T-helper 1 cell (primary cell): ENCODE results near the gene TMC3.
A peak's percentile ranks its signal among the peaks of the same experiment; 100 is the strongest.
"Not testable (repeated sequence)": the region's sequence is repeated elsewhere in the genome, so short reads cannot be mapped to it uniquely, and the experiment has no call there.

Experiments used
- DNase-seq, 5 donors: peaks; one replicate each; pipeline ENCODE4 v3.0.0-alpha.2; 2012 to 2020

Gene TMC3

GRCh38 chr15:81343371-81343770 is 30.6 kb downstream of the TMC3 start:
- no peak for DNase-seq

DNA sequence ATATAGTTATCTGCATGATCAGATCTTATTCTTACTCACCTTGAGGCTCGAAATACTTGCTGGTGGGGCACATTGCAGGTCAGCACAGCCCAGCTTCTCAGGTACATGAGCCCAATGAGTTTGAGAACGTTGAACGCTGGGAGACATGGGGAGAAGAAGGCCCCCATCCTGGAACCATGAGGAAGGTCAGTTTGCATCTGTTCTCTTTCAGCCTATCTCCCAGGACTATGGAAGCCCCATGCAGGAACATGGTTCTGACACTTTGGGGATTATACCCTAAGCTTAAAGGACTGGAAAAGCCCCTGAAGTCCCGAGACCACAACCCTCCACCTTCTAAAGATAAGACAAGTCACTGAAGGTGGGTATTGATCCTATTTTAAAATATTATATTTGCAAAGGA is 32.7 kb downstream of the TMC3 start:
- DNase-seq = no peak

GRCh38 chr15:81339851-81340250 is 34.2 kb downstream of the TMC3 start:
- no peak for DNase-seq

DNA sequence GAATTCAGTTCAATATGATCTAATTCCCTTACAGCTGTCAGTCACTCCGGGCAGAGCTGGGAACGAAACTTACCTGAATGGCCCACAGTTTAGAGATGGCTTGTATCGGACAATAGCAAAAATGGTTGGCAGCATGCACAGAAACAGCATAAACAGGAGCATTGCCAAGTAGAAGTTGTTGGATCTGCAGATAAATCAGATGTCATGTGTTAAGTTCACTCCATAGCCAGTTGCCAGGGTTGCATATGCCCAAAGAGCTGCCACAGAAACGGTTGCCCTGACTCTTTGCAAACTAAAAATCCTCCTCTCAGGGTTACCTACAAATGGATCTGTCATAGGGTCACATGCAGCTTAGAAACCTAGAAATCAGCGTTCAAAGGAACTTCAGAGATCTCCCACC is 34.7 kb downstream of the TMC3 start:
- no peak for DNase-seq

DNA sequence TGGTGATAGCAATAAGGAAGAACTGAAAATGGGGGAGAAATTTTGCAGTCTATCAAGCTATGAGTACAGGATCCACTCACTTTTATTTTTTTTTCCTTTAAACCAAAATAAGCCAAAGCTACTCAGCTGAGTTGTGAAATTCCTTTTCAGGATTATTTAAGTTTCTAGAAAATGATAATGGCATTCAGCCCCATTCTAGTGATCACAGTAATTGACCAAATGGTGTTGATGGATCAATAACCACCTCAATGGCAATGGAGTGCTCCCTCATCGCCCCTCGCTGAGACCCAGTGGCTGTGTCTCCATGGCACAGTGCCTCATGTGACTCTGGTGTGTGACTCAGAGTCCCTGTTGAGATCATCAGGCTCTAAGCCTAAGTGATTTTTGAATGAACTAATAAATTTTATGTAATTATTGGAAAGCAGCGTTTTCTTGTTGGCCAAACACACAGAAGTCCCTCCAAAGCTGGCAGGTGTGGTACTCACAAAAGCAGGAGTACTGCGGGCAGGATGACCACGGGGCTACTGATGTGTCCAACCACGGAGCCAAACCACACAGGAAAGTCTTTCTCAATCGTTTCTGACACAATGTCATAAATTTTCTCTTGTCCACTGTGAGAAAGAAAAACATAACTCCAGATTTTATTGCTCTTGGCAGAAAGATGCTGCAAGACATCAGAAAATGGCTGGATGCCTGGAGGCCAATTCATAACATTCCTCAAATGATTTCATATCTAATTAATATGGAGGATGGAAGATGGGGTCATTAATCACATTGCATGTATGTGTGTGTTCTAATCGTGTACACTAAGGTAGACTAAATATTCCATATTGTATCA is 35.6 kb downstream of the TMC3 start:
- DNase-seq = no peak

DNA sequence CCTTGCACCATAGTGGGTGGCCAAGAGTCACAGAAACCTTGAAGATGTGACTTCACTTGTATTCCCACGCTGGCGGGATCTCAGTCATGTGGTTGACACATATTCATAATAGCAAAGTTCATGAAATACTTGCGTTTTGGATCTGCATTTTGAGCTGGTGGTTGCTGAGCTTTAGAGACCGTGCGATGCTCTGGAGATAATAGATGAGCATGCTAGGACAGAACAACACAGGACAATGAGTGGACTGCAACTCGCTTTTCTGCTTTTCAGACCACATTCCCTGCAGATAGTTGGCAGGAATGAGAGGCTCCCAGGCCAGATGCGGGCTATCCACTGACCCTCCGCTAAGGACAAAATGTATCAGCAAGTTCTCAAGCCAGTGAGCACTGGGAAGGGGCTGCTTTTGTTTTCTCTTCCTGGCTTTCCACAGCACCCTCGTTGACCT is 36.3 kb downstream of the TMC3 start:
- no peak for DNase-seq

- DNase-seq = no peak
Observed at GRCh38 chr15:81337241-81337640, 36.8 kb downstream of the TMC3 start.

DNA sequence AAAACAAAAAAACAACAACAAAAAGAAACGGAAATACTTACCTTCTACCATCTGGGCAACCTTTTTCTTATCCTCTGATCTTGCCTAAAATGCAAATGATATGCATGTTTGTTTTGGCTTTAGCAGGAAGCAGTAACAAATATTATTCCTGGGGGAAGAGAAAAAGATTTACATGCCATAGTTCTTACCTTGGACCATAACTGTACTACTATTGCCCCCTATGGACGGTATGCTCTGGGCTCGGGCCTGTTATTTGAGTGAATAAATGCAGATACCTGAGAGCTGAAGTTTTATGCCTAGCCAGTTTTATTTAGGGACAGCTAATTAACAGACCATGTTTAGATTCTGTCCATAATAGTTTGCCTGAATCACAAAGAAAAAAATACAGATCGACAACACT is 37.4 kb downstream of the TMC3 start:
- DNase-seq = peak in 2 of 5 donors; percentile 34 to 37

DNA sequence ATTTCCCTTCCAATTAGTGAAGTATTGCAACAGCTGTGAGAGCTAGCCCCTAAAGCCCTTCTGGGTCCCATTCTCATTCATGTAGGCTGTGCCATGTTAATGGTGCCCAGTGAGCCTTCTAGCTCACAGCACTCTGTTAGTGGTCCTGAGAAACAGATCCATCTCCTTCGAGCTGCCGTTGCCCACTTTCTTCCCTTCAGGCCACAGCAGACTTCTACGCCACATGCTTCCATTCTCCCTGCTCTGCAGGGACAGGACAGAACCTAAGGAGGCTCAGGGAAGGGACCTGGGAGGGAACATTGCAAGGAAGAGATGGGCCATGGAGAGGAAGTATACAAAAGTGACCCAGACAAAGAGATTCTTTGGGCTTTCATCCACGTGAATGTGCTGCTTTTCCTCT is 38.4 kb downstream of the TMC3 start:
- DNase-seq = no peak

DNA sequence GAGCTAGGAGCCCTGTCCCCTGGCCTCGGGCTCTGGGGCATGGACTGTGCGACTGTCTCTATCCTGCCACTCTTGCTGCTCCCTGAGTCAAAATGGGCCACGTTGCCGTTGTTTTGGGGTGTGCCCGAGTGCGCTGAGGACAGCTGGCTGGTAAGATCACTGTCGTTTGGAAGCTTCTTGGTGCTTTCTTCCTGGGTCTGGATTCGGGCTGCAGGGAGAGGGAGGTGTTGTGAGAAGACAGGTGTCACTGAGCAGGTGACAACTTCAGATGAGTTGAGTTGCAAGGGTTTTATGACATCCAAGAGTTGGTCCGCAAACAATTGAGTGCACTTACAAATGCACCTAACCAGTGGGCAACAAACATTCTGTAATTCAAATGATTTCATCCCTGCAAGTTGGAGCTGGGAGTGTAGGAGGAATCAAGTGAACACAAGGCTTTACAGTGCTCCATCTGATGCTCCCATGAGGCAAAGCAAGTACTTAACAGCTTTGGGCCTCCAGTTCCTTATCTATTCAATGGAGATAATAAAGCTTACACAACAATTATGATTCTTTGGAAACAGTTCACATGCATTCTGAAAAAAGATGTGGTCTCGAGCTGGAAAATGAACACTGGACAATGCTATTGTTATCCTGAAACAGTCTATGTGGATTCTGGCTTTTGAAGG is 39.1 kb downstream of the TMC3 start:
- DNase-seq = no peak

- no peak for DNase-seq
Observed at GRCh38 chr15:81333363-81333762, 40.6 kb downstream of the TMC3 start.

- no peak for DNase-seq
Observed at GRCh38 chr15:81332326-81332725, 41.7 kb downstream of the TMC3 start.

DNA sequence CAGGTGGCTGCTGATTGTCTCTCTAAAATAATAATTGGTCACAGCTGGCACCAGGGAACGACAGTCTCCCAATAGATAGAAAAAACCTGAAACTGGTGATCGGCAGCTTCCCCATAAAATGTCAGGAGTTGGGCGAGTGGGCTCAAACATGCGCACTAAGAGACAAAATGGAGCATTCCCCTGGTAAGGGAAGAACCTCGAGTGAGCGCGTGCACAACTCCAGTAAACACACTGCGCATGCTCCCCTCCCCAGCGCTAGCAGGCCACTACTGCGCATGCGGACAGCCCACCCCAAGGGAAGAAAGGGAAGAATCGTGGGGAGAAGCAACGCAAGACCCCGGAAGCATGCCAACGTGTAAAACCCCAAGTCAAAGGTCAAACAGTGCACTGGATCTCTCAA is 42.4 kb downstream of the TMC3 start:
- DNase-seq = no peak

DNA sequence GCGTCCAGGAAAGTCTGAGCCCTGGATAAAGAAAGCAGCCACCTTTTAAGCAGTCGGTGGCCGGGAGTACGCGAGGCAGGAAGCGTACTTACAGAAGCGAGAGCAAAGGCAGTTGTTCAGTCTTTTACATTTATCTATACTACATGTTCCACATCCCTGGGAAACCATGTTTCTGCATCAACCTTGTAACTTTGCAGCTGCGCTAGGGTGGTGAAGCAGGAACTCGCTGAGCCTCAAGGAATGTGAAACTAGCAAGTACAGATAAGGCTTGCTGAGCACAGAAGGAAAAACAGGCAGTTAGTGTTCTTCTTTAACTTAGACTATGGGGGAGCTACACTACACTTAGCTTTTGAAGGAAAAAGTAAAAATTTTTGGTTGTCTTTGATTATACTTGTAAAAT is 42.9 kb downstream of the TMC3 start:
- DNase-seq = not testable (repeated sequence)

GRCh38 chr15:81330366-81331090 is 43.5 kb downstream of the TMC3 start:
- no peak for DNase-seq

GRCh38 chr15:81329446-81329845 is 44.6 kb downstream of the TMC3 start:
- DNase-seq = no peak

DNA sequence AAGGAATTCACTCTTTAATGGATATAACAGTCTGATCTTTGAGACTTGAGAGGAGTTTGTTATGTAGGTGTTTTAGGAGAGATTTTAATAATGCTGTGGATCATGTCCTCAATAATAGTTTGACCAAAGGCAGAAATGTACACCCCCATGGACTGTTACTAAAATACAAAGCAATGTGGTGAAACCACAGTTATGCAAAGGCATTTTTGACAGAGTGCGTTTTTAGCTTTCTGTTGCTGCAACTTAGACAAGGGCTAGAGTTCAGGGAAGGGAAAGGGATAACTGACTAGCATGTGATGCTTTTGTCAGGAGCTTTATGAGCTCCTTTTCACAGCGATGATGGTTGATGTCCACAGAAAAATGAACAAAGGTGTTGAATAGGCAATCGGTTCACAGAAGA is 46.5 kb downstream of the TMC3 start:
- DNase-seq = no peak

- no peak for DNase-seq
Observed at GRCh38 chr15:81326466-81327212, 47.4 kb downstream of the TMC3 start.

DNA sequence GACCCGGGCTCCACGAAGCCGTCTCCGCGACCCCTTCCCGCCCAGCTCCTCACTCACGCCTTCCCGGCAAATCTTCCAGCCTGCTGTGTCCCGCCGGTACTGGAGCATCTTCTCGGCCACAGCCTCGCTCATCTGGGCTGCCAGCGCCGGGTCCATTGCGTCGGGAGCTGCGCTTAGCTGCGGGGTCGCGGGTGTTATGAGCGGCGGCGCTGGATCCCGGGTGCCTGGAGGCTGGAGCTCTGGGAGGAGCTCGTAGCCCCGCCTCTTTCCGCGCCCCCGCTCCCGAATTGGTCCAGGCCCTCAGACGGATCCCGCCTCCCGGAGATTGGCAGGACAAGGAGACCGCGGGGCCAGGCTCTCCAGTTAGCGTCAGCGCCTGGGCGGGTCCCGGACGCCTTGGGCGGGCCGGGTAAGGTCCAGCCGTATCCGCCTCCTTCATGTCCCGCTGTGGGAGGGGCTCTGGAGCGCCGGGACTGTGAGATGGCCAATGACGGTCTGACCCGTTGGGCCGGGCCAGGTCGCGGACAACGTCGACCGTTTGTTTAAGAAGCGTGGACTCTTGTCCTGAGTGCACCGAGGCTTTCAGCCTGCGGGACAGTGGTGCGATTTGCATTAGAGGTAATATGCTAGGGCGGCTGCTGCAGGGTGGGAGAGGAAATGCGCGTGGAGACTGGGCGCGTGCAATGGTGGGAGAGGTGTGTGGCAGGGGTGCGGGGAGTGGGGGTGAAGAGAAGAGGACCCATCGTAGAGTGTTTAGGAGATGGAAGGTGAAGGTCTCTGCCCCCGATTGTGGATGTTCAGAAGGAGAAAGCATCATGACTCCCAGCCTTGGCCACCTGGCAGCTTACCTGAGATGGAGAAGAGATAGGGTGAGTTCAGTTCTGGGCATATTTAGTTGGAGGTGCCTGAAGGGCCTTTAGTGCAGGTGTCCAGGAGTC is 49.8 kb downstream of the TMC3 start, which contains the start of gene STARD5:
TSS of gene STARD5 (minus strand) at position 198 of the 938 bp plus-strand sequence. CDS start at position 156, 42 bp downstream.
- peak; percentile 92 to 96 (median 94) for DNase-seq

DNA sequence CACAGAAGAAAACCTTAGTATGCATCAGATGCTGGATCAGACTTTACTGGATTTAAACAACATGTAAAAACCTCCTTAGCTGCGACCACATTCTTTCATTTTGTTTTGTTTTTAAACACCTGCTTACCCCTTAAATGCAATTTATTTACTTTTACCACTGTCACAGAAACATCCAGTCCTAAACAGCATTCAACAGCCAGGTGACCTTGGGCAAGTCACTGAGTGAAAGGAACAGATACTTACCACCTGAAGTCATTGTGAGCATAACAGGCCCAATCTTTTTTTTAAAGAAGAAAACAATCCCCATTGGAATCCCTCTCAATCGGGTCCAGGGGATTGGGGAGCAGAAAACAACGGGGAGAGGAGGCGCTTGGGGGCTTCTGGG is 50.5 kb downstream of the TMC3 start:
- no peak for DNase-seq

DNA sequence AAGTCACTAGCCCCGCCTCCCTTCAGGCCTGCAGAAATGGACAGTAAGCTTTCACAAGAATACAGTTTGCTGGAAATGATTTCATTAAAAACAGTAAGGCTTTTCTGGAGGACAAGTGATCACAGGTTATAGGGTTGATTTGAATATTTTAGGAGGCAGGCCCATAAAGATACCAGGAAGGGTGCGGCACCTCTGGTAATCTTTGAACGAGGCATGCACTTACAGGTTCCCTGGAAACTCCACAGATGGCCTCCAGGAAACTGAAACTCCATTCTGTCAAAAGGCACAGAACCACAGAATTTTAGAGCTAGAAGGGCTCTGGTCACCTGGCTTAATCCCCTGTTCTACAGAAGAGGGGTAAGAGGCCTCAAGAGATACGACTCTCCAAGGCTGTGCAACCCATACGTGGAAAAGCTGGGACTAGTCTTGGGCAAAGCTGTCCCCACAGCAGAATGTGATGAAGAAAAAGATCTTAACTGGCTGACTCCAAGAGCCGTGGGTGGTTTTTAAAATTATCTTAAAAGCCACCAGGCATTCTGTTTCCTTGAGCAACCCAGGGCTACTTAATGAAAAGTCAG is 51.2 kb downstream of the TMC3 start:
- no peak for DNase-seq
